K562 (cell line): Measurements from ENCODE around the gene NBPF3.

Experiments used
- CHD1 ChIP-seq: fragments of 200-600 bp; sonication (generic); IDR thresholded peaks from one replicate; pipeline ENCODE4 v1.6.1; 2012; ENCODE audit warnings: mild to moderate bottlenecking, moderate library complexity, low read length, inconsistent platforms
- CTCF ChIP-seq, 3 experiments: IDR thresholded peaks in 2 of 3; conservative IDR thresholded peaks in 1 of 3; 2 replicates each; pipeline ENCODE4 v1.5.1; 2011 to 2012; ENCODE audit warnings: low read length in 3 of 3, mild to moderate bottlenecking in 3 of 3, control low read depth in 2 of 3, improper control_type of control experiment in 1 of 3, inconsistent platforms in 1 of 3, low read depth in 1 of 3, mixed read lengths in 1 of 3, moderate library complexity in 1 of 3; ENCODE audit not compliant: insufficient read depth in 2 of 3
- MAZ ChIP-seq, 2 experiments: fragments of 450-650 bp in 1 of 2; sonication (generic) in 1 of 2; formaldehyde crosslinking; IDR thresholded peaks in 1 of 2; conservative IDR thresholded peaks in 1 of 2; 2 replicates each; pipeline versions ENCODE4 v1.4.0 to v1.5.0; 2020; ENCODE audit warnings: mild to moderate bottlenecking in 1 of 2, missing genetic modification reagents in 1 of 2
- MECOM ChIP-seq: fragments of 250-450 bp; sonication (Bioruptor Pico); IDR thresholded peaks from 2 replicates; pipeline ENCODE4 v1.8.0; 2022; ENCODE audit warnings: inconsistent platforms
- PRPF4 ChIP-seq: fragments of 200-400 bp; formaldehyde crosslinking; IDR thresholded peaks from one replicate; pipeline ENCODE4 v1.6.1; 2017; ENCODE audit warnings: low read length, low read depth, mild to moderate bottlenecking; ENCODE audit not compliant: insufficient read depth, poor library complexity, severe bottlenecking
- SAFB ChIP-seq: fragments of 200-400 bp; formaldehyde crosslinking; IDR thresholded peaks from 2 replicates; pipeline ENCODE4 v1.6.1; 2017; ENCODE audit warnings: low read depth, low read length, borderline replicate concordance
- SP2 ChIP-seq: IDR thresholded peaks from 2 replicates; pipeline ENCODE4 v1.6.1; 2011; ENCODE audit warnings: mild to moderate bottlenecking, low read depth, low read length, moderate library complexity; ENCODE audit not compliant: poor library complexity, severe bottlenecking; ENCODE audit errors: extremely low read depth
- ZNF586 ChIP-seq: fragments of 450-650 bp; formaldehyde crosslinking; conservative IDR thresholded peaks from 2 replicates; pipeline ENCODE4 v1.4.0; 2020; ENCODE audit warnings: mild to moderate bottlenecking, moderate library complexity
- ZNF76 ChIP-seq: fragments of 250-450 bp; sonication (Bioruptor Pico); IDR thresholded peaks from 2 replicates; pipeline ENCODE4 v1.4.0; 2020; ENCODE audit warnings: mild to moderate bottlenecking, moderate library complexity, borderline replicate concordance

- no peak for TF ChIP-seq SAFB
- TF ChIP-seq CTCF (IDR thresholded peaks at IDR 0.05 in 2 of 3, conservative IDR thresholded peaks at IDR 0.05 in 1 of 3; ENCODE audit: insufficient read depth in 2 of 3, low read depth in 1 of 3, low read length in 3 of 3) = no peak
- no peak for TF ChIP-seq PRPF4
- TF ChIP-seq CHD1 = no peak
- no peak for TF ChIP-seq ZNF76 (CRISPR knock-in tag)
- TF ChIP-seq ZNF586 (CRISPR knock-in tag) = no peak
- TF ChIP-seq MAZ (CRISPR knock-in tag; conservative IDR thresholded peaks at IDR 0.05 in 1 of 2, IDR thresholded peaks at IDR 0.05 in 1 of 2) = no peak
- no peak for TF ChIP-seq SP2
- no peak for TF ChIP-seq MECOM
Measured at GRCh38 chr1:21447311-21447710, 7.4 kb downstream of the NBPF3 start.
